ENCODE measurements around the gene RAPGEF6.

DNA sequence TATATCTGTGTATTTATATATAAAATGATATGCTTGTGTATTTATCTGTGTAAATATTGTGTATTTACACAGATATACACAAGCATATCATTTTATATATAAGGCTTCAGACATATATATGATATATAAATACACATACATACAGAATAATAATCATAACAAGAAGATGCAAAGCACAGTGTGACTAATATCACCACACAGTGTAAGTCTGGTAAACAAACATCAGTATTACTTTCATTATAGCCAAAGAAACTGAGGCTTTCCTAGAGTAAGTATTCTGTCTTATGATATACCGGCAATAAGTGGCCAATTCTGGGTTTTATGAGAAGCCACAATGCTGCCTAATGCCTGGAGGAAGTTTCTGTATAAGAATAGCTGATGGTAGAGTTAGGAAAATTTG is 29.9 kb upstream of the RAPGEF6 start:
- no peak for TF ChIP-seq TAF1 (IDR thresholded peaks at IDR 0.05; ENCODE audit: low read depth, low read length)
- no peak for TF ChIP-seq POLR2AphosphoS5 (IDR thresholded peaks at IDR 0.05; ENCODE audit: low read depth, low read length)
